Measurements from ENCODE around the gene RRP8. TPM values are rescaled to one million over a fixed set of nuclear protein-coding genes. Genes with fewer than 3 reads are reported as not detected.

Gene RRP8
- polyA plus RNA-seq, 4 donors: 15.9 to 28.4 (median 21.2) TPM

DNA sequence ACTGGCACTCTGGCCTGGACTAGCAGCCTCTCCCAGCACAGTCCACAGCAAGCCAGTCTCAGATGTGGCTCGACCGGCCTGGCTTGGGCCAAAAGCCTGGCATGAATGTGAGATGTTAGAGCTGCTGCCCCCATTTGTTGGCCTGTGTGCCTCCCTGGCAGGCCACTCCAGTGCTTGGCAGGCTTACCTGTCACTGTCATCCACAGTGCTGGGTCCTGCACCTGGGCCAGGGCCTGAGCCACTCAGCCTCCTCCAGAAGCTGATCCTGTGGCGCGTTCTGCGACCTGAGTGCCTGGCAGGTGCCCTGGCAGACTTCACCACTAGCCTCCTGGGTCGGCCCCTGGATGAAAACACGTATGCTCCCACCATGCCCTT lies 36.1 kb downstream of the RRP8 start:
- Histone ChIP-seq H3K36me3 (ENCODE audit: control insufficient read depth in 3 of 3, insufficient read depth in 2 of 3, low read depth in 1 of 3, low read length in 3 of 3) (peaks cover 0 to 24% (median 0%) of the 10 kb centered on the region in 3 donors), H3K4me1 (ENCODE audit: control insufficient read depth in 3 of 3, insufficient read depth in 2 of 3, low read depth in 1 of 3, low read length in 2 of 3) (no peaks in the 10 kb centered on the region), H3K9me3 (ENCODE audit: control insufficient read depth in 2 of 2, insufficient read depth in 1 of 2, low read depth in 1 of 2, low read length in 1 of 2) (no peaks in the 10 kb centered on the region), H3K4me3 (ENCODE audit: low read depth in 1 of 3, low read length in 3 of 3) (no peak overlapping the region), H3K27ac (ENCODE audit: low read depth in 1 of 3, low read length in 2 of 3) (no peak overlapping the region), H3K27me3 (ENCODE audit: control insufficient read depth in 3 of 3, insufficient read depth in 3 of 3, low read length in 3 of 3) (peaks cover 0 to 12% (median 0%) of the 10 kb centered on the region in 3 donors)
- DNase-seq (no peak), FAIRE-seq (no peak)
- 95 to 97% (median 96%) methylated on average over 7 of the region's 7 CpGs for WGBS, 3 donors

DNA sequence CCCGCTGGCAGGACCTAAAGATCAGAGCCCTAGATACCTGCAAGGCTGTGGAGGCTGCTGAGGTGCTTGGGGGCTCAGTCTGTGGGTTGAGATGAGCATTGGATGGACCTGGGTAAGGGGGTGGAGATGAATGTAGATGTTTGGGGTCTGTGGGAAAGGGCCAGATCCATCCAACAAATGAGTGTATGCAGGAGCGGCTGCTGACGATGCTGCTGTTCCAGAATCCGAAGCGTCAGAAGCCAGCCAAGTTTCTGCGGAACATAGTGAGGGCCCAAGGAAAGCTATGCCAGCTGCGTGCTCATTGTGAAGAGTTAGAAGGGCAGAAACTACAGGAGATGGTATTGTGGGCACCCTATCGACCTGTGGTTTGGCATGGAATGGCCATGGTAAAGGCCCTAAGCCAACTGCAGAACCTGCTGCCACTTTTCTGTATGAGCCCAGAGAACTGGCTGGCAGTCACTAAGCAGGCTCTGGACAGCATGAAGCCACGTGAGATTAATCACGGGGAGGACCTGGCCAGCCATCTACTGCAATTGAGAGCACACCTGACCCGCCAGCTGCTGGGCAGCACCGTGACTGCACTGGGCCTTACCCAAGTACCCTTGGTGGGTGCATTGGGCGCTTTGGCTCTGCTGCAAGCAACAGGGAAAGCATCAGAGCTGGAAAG lies 36.6 kb downstream of the RRP8 start:
- peaks cover 0 to 24% (median 0%) of the 10 kb centered on the region in 3 donors for H3K36me3 ChIP-seq (ENCODE audit: control insufficient read depth in 3 of 3, insufficient read depth in 2 of 3, low read depth in 1 of 3, low read length in 3 of 3)
- no peak overlapping the region for H3K4me3 ChIP-seq (ENCODE audit: low read depth in 1 of 3, low read length in 3 of 3)
- peaks cover 0 to 12% (median 0%) of the 10 kb centered on the region in 3 donors for H3K27me3 ChIP-seq (ENCODE audit: control insufficient read depth in 3 of 3, insufficient read depth in 3 of 3, low read length in 3 of 3)
- H3K9me3 ChIP-seq (ENCODE audit: control insufficient read depth in 2 of 2, insufficient read depth in 1 of 2, low read depth in 1 of 2, low read length in 1 of 2): no peaks in the 10 kb centered on the region
- 88 to 93% (median 89%) methylated on average over 13 of the region's 13 CpGs for WGBS, 3 donors
- H3K27ac ChIP-seq (ENCODE audit: low read depth in 1 of 3, low read length in 2 of 3): no peak overlapping the region
- DNase-seq: no peak
- no peak for FAIRE-seq
- no peaks in the 10 kb centered on the region for H3K4me1 ChIP-seq (ENCODE audit: control insufficient read depth in 3 of 3, insufficient read depth in 2 of 3, low read depth in 1 of 3, low read length in 2 of 3)

DNA sequence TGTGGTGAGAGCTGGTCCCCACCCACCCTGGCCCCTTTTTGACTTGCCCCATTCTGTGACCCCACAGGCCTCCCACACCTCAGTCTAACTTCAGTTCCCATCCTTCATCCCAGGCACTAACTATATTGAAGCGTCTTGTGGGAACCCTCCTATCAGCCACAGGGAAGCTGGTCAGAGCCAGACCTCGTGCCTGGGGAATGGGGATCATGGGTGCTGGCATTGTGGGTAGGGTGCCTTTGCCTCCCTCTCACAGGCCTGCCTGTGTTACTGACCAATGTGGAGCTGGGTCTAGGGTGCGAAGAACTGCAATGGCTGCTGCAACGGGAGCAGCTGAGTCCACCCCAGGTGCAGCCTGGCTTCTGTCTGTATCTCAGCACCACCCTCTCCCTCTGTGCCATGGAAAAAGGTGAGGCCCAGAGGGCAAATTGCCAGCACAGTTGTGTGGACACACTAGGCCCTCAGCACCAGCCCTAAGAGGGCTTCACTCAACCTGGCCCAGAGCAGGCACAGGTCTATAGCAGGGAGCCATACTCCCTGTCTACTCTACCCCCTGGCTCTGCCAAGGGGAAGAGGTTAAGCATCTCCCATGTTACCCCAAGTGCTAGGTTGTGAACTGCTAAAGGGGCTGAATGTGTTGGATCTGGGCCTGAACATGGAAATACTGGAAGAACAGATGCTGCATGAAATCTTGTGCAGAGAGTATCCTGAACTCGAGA lies 37.3 kb downstream of the RRP8 start:
- DNase-seq: no peak
- Histone ChIP-seq H3K36me3 (ENCODE audit: control insufficient read depth in 3 of 3, insufficient read depth in 2 of 3, low read depth in 1 of 3, low read length in 3 of 3) (peaks cover 0 to 22% (median 0%) of the 10 kb centered on the region in 3 donors), H3K9me3 (ENCODE audit: control insufficient read depth in 2 of 2, insufficient read depth in 1 of 2, low read depth in 1 of 2, low read length in 1 of 2) (no peaks in the 10 kb centered on the region), H3K27me3 (ENCODE audit: control insufficient read depth in 3 of 3, insufficient read depth in 3 of 3, low read length in 3 of 3) (peaks cover 0 to 6% (median 0%) of the 10 kb centered on the region in 3 donors), H3K27ac (ENCODE audit: low read depth in 1 of 3, low read length in 2 of 3) (no peak overlapping the region), H3K4me3 (ENCODE audit: low read depth in 1 of 3, low read length in 3 of 3) (no peak overlapping the region), H3K4me1 (ENCODE audit: control insufficient read depth in 3 of 3, insufficient read depth in 2 of 3, low read depth in 1 of 3, low read length in 2 of 3) (no peaks in the 10 kb centered on the region)
- FAIRE-seq: no peak
- 86 to 96% (median 91%) methylated on average over 5 of the region's 5 CpGs for WGBS, 3 donors

DNA sequence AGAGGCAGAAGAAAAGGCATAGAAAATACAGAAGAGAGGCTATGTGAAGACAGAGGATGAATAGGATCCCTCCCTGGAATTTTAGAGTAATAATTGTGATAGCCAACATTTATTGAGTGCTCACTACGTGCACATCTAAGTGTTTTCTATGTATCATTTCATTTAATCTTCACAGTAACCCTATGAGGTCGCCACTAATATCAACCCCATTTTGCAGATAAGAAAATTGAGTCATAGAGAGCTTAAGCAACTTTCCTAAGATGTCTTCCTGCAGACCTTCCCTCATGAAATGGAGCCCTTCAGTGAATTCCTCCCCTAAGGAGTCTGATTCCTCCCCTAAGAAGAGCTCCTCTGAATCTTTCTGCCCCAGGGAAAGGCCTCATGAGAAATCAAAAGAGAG lies 38.1 kb downstream of the RRP8 start:
- no peak for FAIRE-seq
- Histone ChIP-seq H3K27me3 (ENCODE audit: control insufficient read depth in 3 of 3, insufficient read depth in 3 of 3, low read length in 3 of 3) (no peaks in the 10 kb centered on the region), H3K36me3 (ENCODE audit: control insufficient read depth in 3 of 3, insufficient read depth in 2 of 3, low read depth in 1 of 3, low read length in 3 of 3) (peaks cover 0 to 17% (median 0%) of the 10 kb centered on the region in 3 donors), H3K4me3 (ENCODE audit: low read depth in 1 of 3, low read length in 3 of 3) (no peak overlapping the region), H3K4me1 (ENCODE audit: control insufficient read depth in 3 of 3, insufficient read depth in 2 of 3, low read depth in 1 of 3, low read length in 2 of 3) (no peaks in the 10 kb centered on the region), H3K27ac (ENCODE audit: low read depth in 1 of 3, low read length in 2 of 3) (no peak overlapping the region), H3K9me3 (ENCODE audit: control insufficient read depth in 2 of 2, insufficient read depth in 1 of 2, low read depth in 1 of 2, low read length in 1 of 2) (no peaks in the 10 kb centered on the region)
- DNase-seq: no peak
- WGBS, 3 donors: 64 to 79% (median 77%) methylated on average over 2 of the region's 2 CpGs

DNA sequence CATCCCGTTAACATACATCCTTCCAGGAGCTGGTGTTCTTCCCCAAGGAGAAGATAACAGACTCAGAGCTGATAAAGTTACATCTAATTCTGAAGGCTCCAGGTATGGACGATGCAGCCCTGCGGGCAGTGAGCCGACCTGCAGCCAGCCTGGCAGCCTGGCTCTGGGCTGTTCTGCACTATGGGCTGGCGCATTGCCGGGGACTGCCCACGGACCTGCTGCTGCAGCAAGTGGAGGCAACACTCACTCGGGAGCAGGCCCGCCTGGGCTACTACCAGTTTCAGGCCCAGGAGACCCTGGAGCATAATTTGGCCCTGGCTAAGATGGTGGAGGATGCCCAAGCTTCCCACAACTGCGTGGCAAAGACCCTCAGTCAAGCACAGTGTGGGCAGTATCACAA lies 39.7 kb downstream of the RRP8 start:
- H3K4me3 ChIP-seq (ENCODE audit: low read depth in 1 of 3, low read length in 3 of 3): no peak overlapping the region
- H3K27ac ChIP-seq (ENCODE audit: low read depth in 1 of 3, low read length in 2 of 3): no peak overlapping the region
- H3K36me3 ChIP-seq (ENCODE audit: control insufficient read depth in 3 of 3, insufficient read depth in 2 of 3, low read depth in 1 of 3, low read length in 3 of 3): peaks cover 0 to 15% (median 0%) of the 10 kb centered on the region in 3 donors
- no peaks in the 10 kb centered on the region for H3K27me3 ChIP-seq (ENCODE audit: control insufficient read depth in 3 of 3, insufficient read depth in 3 of 3, low read length in 3 of 3)
- no peaks in the 10 kb centered on the region for H3K4me1 ChIP-seq (ENCODE audit: control insufficient read depth in 3 of 3, insufficient read depth in 2 of 3, low read depth in 1 of 3, low read length in 2 of 3)
- FAIRE-seq (no peak), DNase-seq (no peak)
- no peaks in the 10 kb centered on the region for H3K9me3 ChIP-seq (ENCODE audit: control insufficient read depth in 2 of 2, insufficient read depth in 1 of 2, low read depth in 1 of 2, low read length in 1 of 2)
- WGBS, 3 donors: 81 to 90% (median 85%) methylated on average over 10 of the region's 10 CpGs

DNA sequence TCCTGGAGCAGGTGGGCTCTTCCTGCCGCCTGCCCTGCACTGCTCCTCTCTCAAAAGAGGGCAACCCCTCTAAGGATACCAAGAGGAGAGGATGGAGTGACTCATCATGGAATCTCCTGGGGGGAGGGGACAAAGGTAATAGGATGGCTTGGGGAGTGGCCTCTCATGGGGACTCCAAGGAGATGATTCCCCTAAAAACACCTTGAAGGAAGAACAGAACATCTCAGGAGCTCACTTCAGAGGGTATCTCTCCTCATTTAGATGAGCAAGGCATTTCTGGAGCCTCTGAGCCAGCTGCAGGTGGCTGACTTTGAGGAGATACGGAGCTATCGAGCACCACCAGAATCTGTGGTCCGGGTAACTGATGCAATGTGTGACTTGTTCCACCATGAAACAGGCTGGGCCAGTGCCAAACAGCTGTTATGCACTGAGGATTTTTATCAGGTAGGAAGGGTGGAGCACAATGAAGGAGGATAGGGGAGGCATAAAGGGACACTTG lies 40.2 kb downstream of the RRP8 start:
- WGBS, 3 donors: 89 to 94% (median 93%) methylated on average over 4 of the region's 4 CpGs

DNA sequence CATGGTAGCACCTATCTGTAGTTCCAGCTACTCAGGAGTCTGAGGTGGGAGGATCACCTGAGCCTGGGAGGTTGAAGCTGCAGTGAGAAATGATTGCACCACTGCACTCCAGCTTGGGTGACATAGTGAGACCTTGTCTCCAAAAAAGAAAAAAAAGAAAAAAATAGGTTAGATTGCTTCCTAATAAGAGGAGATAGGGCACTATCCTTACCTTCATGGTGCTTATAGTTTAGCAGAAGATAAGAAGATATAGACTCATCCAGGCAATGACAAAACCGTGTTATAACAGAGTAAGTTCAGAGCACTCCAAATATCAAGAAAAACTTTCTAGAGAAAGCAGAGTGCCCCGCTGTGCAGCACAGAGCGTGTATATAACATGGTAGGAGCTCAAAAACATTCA lies 42.1 kb downstream of the RRP8 start:
- 92 to 96% (median 93%) methylated on average over 3 of the region's 3 CpGs for WGBS, 3 donors
- no peak for DNase-seq
- no peaks in the 10 kb centered on the region for H3K9me3 ChIP-seq (ENCODE audit: control insufficient read depth in 2 of 2, insufficient read depth in 1 of 2, low read depth in 1 of 2, low read length in 1 of 2)
- no peak overlapping the region for H3K27ac ChIP-seq (ENCODE audit: low read depth in 1 of 3, low read length in 2 of 3)
- H3K4me3 ChIP-seq (ENCODE audit: low read depth in 1 of 3, low read length in 3 of 3): no peak overlapping the region
- H3K4me1 ChIP-seq (ENCODE audit: control insufficient read depth in 3 of 3, insufficient read depth in 2 of 3, low read depth in 1 of 3, low read length in 2 of 3): no peaks in the 10 kb centered on the region
- no peak for FAIRE-seq
- H3K27me3 ChIP-seq (ENCODE audit: control insufficient read depth in 3 of 3, insufficient read depth in 3 of 3, low read length in 3 of 3): no peaks in the 10 kb centered on the region
- H3K36me3 ChIP-seq (ENCODE audit: control insufficient read depth in 3 of 3, insufficient read depth in 2 of 3, low read depth in 1 of 3, low read length in 3 of 3): peaks cover 0 to 17% (median 0%) of the 10 kb centered on the region in 3 donors

More for the DNA sequence above, 40.2 kb downstream of the RRP8 start:
- Histone ChIP-seq H3K27ac (ENCODE audit: low read depth in 1 of 3, low read length in 2 of 3) (no peak overlapping the region), H3K9me3 (ENCODE audit: control insufficient read depth in 2 of 2, insufficient read depth in 1 of 2, low read depth in 1 of 2, low read length in 1 of 2) (no peaks in the 10 kb centered on the region), H3K36me3 (ENCODE audit: control insufficient read depth in 3 of 3, insufficient read depth in 2 of 3, low read depth in 1 of 3, low read length in 3 of 3) (peaks cover 0 to 15% (median 0%) of the 10 kb centered on the region in 3 donors), H3K27me3 (ENCODE audit: control insufficient read depth in 3 of 3, insufficient read depth in 3 of 3, low read length in 3 of 3) (no peaks in the 10 kb centered on the region), H3K4me3 (ENCODE audit: low read depth in 1 of 3, low read length in 3 of 3) (no peak overlapping the region), H3K4me1 (ENCODE audit: control insufficient read depth in 3 of 3, insufficient read depth in 2 of 3, low read depth in 1 of 3, low read length in 2 of 3) (no peaks in the 10 kb centered on the region)
- FAIRE-seq (no peak), DNase-seq (no peak)

DNA sequence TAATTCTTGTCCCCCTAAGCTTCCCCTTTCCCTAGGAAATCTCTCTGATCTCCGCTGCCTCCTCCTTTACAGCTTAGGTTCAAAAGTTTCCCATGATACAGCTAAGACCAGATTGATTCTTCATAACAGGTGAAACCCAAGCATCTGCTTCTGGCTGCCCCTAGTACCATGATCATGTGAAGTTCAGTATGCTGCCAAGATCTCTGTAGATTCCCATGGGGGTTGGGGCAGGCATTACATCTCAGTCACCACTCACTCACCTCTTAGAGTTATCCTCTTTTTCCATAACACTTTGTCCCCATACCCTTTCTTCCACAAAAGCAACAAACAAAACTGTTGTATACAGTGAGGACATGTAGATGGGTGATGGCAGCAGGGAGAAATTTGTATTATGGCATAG lies 44.0 kb downstream of the RRP8 start:
- Histone ChIP-seq H3K27me3 (ENCODE audit: control insufficient read depth in 3 of 3, insufficient read depth in 3 of 3, low read length in 3 of 3) (no peaks in the 10 kb centered on the region), H3K9me3 (ENCODE audit: control insufficient read depth in 2 of 2, insufficient read depth in 1 of 2, low read depth in 1 of 2, low read length in 1 of 2) (no peaks in the 10 kb centered on the region), H3K36me3 (ENCODE audit: control insufficient read depth in 3 of 3, insufficient read depth in 2 of 3, low read depth in 1 of 3, low read length in 3 of 3) (peaks cover 0 to 17% (median 0%) of the 10 kb centered on the region in 3 donors), H3K4me1 (ENCODE audit: control insufficient read depth in 3 of 3, insufficient read depth in 2 of 3, low read depth in 1 of 3, low read length in 2 of 3) (no peaks in the 10 kb centered on the region), H3K27ac (ENCODE audit: low read depth in 1 of 3, low read length in 2 of 3) (no peak overlapping the region), H3K4me3 (ENCODE audit: low read depth in 1 of 3, low read length in 3 of 3) (no peak overlapping the region)
- DNase-seq (no peak), FAIRE-seq (no peak)
- WGBS, 3 donors: 86 to 100% (median 96%) methylated on average over 1 of the region's 1 CpG
